GM12801 (cell line): ENCODE results near the gene SEPTIN5.

Source experiments
- TF ChIP-seq, protein P1 (sequence below): IDR thresholded peaks from one replicate; pipeline ENCODE4 v1.5.1; 2011; ENCODE audit warnings: control low read depth; ENCODE audit not compliant: insufficient read length; ENCODE audit errors: extremely low read depth

The SEPTIN5 gene

DNA sequence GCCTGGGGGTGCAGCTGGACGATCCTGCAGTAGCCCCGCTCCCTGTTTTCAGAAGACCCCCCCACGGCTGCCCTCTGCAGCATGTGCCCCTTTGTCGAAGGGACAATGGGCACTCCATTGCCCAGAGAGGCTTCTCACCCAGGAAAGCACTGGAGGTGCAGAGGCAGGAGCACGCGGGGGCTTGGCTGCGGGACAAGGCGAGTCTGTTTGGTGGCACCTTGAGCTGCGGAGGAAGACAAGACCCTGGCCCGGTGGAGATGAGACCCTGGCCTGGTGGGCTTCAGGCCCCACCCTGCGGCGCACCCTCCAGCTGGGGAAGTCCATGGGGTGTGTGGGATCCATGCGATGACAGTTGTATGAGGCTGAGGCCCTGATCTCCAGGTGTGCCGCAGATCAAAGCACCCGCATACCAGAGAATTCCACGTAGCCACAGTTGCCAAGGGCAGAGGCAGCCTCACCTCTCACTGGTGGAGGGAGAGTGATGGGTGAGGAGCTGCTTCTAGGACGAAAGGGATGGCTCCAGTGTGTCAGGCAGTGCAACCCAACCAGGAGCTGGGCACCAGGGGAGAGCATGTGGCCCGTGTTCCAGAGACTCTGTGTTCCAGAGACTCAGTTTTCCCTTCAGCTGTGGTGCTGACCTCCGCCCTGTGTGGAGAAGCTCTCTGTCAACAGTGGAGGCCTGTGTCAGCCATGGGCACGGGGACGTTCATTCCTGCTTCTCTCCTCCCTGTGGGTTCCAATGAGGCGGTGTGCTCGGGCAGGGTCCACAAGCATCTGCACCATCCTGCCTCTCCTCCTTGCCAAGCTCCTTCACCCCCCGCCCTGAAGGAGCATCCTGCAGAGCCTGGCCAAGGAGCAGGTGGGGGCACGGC, 56.3 kb downstream of the SEPTIN5 start:
- TF ChIP-seq, protein P1, sequence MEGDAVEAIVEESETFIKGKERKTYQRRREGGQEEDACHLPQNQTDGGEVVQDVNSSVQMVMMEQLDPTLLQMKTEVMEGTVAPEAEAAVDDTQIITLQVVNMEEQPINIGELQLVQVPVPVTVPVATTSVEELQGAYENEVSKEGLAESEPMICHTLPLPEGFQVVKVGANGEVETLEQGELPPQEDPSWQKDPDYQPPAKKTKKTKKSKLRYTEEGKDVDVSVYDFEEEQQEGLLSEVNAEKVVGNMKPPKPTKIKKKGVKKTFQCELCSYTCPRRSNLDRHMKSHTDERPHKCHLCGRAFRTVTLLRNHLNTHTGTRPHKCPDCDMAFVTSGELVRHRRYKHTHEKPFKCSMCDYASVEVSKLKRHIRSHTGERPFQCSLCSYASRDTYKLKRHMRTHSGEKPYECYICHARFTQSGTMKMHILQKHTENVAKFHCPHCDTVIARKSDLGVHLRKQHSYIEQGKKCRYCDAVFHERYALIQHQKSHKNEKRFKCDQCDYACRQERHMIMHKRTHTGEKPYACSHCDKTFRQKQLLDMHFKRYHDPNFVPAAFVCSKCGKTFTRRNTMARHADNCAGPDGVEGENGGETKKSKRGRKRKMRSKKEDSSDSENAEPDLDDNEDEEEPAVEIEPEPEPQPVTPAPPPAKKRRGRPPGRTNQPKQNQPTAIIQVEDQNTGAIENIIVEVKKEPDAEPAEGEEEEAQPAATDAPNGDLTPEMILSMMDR: no peak

DNA sequence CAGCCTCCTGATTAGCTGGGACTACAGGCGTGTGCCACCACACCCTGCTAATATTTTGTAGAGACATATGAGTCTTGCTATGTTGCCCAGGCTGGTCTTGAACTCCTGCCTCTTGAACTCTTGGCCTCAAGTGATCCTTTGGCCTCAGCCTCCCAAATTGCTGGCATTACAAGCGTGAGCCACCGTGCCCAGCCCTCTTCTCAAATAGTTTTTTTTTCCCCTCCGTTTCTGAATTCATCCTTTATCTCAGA, 58.0 kb downstream of the SEPTIN5 start:
- TF ChIP-seq, protein P1: no peak
